ENCODE measurements around the gene COPS8. TPM values are rescaled to one million over a fixed set of nuclear protein-coding genes. Genes with fewer than 3 reads are reported as not detected.

The COPS8 gene
- total RNA-seq, 1 donor from 2014 or later: 59.7 TPM

- Mint-ChIP-seq H3K27me3 (ENCODE audit: low read depth) (no peaks in the 10 kb centered on the region), H3K9me3 (peaks cover 5% of the 10 kb centered on the region), H3K27ac (no peak overlapping the region), H3K4me3 (no peak overlapping the region), H3K4me1 (no peaks in the 10 kb centered on the region), H3K36me3 (no peaks in the 10 kb centered on the region)
- no peak for TF ChIP-seq CTCF (IDR thresholded peaks at IDR 0.05; ENCODE audit: unreplicated experiment)
- DNase-seq (ENCODE audit: low spot score in 2 of 2, unreplicated experiment in 2 of 2): no peak
Observed at GRCh38 chr2:237134321-237135230, 48.9 kb downstream of the COPS8 start.

GRCh38 chr2:237136824-237137223 lies 51.1 kb downstream of the COPS8 start:
- TF ChIP-seq CTCF (IDR thresholded peaks at IDR 0.05; ENCODE audit: unreplicated experiment): no peak
- Mint-ChIP-seq H3K27me3 (ENCODE audit: low read depth) (no peaks in the 10 kb centered on the region), H3K4me3 (no peak overlapping the region), H3K4me1 (no peaks in the 10 kb centered on the region), H3K27ac (no peak overlapping the region), H3K36me3 (no peaks in the 10 kb centered on the region), H3K9me3 (peaks cover 5% of the 10 kb centered on the region)
- no peak for DNase-seq (ENCODE audit: low spot score in 2 of 2, unreplicated experiment in 2 of 2)

DNA sequence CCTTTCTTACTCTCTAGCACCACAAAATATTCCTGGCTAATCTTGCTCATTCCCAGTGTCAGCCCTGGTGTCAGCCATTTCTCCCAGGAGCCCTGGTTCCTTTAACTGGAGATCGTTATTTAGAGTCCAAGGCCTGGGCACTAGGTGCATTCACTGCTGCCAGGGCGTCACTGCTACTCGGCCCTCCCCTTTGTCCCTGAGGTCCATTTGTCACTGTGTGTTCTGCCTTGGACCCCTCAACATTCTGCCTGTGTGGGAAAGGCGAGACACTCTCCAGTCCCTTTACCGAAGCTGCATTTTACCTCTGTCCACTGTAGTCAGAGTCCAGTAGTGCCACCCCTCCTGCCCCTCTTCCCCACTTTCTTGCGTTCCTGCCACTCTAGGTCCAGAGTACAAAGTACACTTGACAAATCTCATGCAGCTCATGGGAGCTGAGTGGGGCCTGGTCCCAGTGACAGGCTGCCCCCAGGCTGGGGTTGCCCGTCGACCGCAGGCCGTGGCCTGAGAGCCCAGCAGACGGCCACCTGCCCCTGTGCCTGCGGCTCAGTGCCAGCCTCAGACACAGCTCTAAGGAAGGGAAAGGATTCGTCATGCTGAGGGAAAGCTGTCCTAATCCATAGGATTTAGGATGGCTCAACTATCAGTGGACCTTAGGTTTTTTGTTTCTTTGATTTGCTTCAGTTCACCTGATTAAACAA lies 52.1 kb downstream of the COPS8 start:
- H3K27me3 Mint-ChIP-seq (ENCODE audit: low read depth): no peaks in the 10 kb centered on the region
- H3K36me3 Mint-ChIP-seq: no peaks in the 10 kb centered on the region
- H3K4me3 Mint-ChIP-seq: no peak overlapping the region
- no peak for TF ChIP-seq CTCF (IDR thresholded peaks at IDR 0.05; ENCODE audit: unreplicated experiment)
- H3K4me1 Mint-ChIP-seq: no peaks in the 10 kb centered on the region
- H3K9me3 Mint-ChIP-seq: peaks cover 5% of the 10 kb centered on the region
- DNase-seq (ENCODE audit: low spot score in 2 of 2, unreplicated experiment in 2 of 2): no peak
- no peak overlapping the region for H3K27ac Mint-ChIP-seq

DNA sequence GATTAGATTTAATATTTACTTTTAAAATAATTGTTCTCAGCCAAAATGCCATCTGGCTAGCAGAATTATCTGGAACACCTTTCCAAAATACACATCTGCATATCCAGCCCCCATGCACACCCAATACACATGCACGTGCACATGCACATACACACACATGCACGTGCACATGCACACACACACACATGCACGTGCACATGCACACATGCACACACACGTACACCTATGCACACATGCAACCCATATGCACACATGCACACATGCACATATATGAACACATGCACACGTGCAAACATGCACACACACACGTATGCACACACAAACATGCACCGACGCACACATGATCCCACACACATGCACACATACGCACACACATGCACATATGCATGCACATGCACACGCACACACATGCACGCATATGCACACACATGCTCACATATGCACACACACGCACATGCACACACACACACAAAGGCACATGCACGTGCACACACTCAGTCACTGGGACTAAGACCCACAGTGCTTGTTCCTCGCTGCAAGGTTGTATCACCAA lies 53.5 kb downstream of the COPS8 start:
- Mint-ChIP-seq H3K4me1 (no peaks in the 10 kb centered on the region), H3K4me3 (no peak overlapping the region), H3K27ac (no peak overlapping the region), H3K27me3 (ENCODE audit: low read depth) (no peaks in the 10 kb centered on the region), H3K36me3 (no peaks in the 10 kb centered on the region), H3K9me3 (peaks cover 2% of the 10 kb centered on the region)
- TF ChIP-seq CTCF (IDR thresholded peaks at IDR 0.05; ENCODE audit: unreplicated experiment): no peak
- DNase-seq (ENCODE audit: low spot score in 2 of 2, unreplicated experiment in 2 of 2): no peak

DNA sequence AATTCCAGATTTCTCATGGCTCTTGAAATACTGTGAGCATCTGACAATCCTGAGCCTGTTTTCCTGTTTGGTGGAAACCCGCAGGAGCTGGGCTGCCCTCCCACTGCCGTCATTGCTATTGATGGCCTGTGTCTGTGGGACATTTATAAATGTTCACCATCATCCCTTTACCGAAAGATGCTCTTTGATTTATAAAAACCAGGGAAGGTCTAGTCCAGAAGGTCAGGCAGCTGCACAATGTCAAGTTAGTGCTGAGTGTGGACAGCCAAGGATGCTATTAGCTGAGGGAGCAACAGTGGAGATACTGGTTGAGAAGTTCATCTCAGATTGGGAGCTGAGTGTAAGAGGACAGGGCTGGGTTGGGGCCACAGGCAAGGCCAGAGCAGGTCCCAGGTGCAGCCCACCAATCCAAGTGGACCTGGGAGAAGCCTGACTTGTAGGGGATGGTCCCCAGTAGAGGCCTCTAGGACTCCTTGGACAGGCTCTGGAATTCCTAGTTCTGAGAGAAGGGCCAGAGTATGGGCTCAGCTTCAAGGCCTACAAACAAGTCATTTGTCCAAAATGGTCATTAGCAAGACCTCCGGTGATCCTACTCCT lies 55.1 kb downstream of the COPS8 start:
- Mint-ChIP-seq H3K27ac (no peak overlapping the region), H3K9me3 (peaks cover 15% of the 10 kb centered on the region), H3K4me3 (no peak overlapping the region), H3K4me1 (no peaks in the 10 kb centered on the region), H3K36me3 (peaks cover 1% of the 10 kb centered on the region), H3K27me3 (ENCODE audit: low read depth) (no peaks in the 10 kb centered on the region)
- no peak for DNase-seq (ENCODE audit: low spot score in 2 of 2, unreplicated experiment in 2 of 2)
- TF ChIP-seq CTCF (IDR thresholded peaks at IDR 0.05; ENCODE audit: unreplicated experiment): no peak

All from mesothelial cell of epicardium (in vitro differentiated cells).